ENCODE measurements around the gene METTL16. TPM values are rescaled to one million over a fixed set of nuclear protein-coding genes. Genes with fewer than 3 reads are reported as not detected.

Gene METTL16
- total and polyA plus RNA-seq, 9 of the 15 experiments (the other 6 are each of a cell fraction or from before 2014, with no cell fraction given) = 12.1 to 30.5 (median 19.8) TPM

GRCh38 chr17:2390199-2390836 is 121.4 kb downstream of the METTL16 start:
- in situ Hi-C loops (cut with MboI) = no loop called here
- Histone ChIP-seq H3K27ac (ENCODE audit: extremely low read depth, low read depth, low read length) (no peak overlapping the region), H3K4me2 (ENCODE audit: insufficient read depth, low read length) (no peak overlapping the region), H3K9ac (ENCODE audit: insufficient read depth in 1 of 2, low read depth in 2 of 2, low read length in 2 of 2) (peak overlapping the region in 1 of 2 experiments; percentile 85; a peak in 3 of 4 replicates), H3K36me3 (ENCODE audit: control insufficient read depth, insufficient read depth, low read length) (peaks cover 26% of the 10 kb centered on the region; the same call in 2 of the 3 replicates), H3K4me3 (no peak overlapping the region), H4K20me1 (replicated peaks; ENCODE audit: control insufficient read depth, insufficient read depth, low read length) (no peaks in the 10 kb centered on the region), H2AFZ (ENCODE audit: low read depth, low read length) (no peak overlapping the region), H3K79me2 (ENCODE audit: control insufficient read depth, insufficient read depth, low read length) (peaks cover 39% of the 10 kb centered on the region), H3K27me3 (ENCODE audit: control insufficient read depth in 2 of 2, insufficient read depth in 2 of 2, low read length in 2 of 2) (no peaks in the 10 kb centered on the region), H3K4me1 (replicated peaks in 1 of 2; ENCODE audit: control insufficient read depth in 2 of 2, insufficient read depth in 2 of 2, low read length in 2 of 2) (peaks cover 18 to 60% of the 10 kb centered on the region in 2 experiments), H3K9me3 (replicated peaks; ENCODE audit: control insufficient read depth, insufficient read depth, low read depth, low read length) (no peaks in the 10 kb centered on the region), H3K9me1 (ENCODE audit: control insufficient read depth, insufficient read depth, low read length) (no peaks in the 10 kb centered on the region)
- POLR2A ChIA-PET = no interaction called here
- BruUV-seq (replicated peaks) = no TSS peak
- no peak for FAIRE-seq
- intact Hi-C loops (cut with micrococcal nuclease) = no loop called here
- 92% methylated on average over 8 of the region's 12 CpGs for WGBS (ENCODE audit: insufficient coverage, low coverage, missing lambda C conversion rate)
- no peak for ATAC-seq
- no peak for DNase-seq (ENCODE audit: extremely low read depth in 1 of 4, low spot score in 3 of 4)
- CTCF ChIA-PET (ENCODE audit: low intra/inter-chr PET ratio) = interaction anchor here (0.5 to 0.9 kb wide), 2 partner anchors 18 to 484 kb away, joined by 3 read pairs; no protein-coding TSS in a partner anchor
- TF ChIP-seq HDAC3 (IDR thresholded peaks at IDR 0.05; ENCODE audit: borderline replicate concordance, partially characterized antibody) = no peak

GRCh38 chr17:2388683-2389055 is 123.0 kb downstream of the METTL16 start:
- H3K36me3 ChIP-seq (ENCODE audit: control insufficient read depth, insufficient read depth, low read length) = peaks cover 23% of the 10 kb centered on the region; the same call in 2 of the 3 replicates

More at GRCh38 chr17:2388683-2389055, 123.0 kb downstream of the METTL16 start:
- ATAC-seq (no peak), DNase-seq (ENCODE audit: extremely low read depth in 1 of 4, low spot score in 3 of 4) (no peak), FAIRE-seq (no peak)
- TF ChIP-seq XRCC3 (IDR thresholded peaks at IDR 0.05) (no peak), CTCF (IDR thresholded peaks at IDR 0.05 in 2 of 3, conservative IDR thresholded peaks at IDR 0.05 in 1 of 3; ENCODE audit: insufficient read depth in 2 of 3, low read depth in 1 of 3, low read length in 3 of 3) (peak in 1 of 3 experiments; percentile 36; a peak in 1 of 6 replicates), POLR2A (conservative IDR thresholded peaks at IDR 0.05) (0 out of 2 replicates have a peak, but pooled peaks have one; percentile 30)
- WGBS (ENCODE audit: insufficient coverage, low coverage, missing lambda C conversion rate) = 76% methylated on average over 5 of the region's 15 CpGs
- Histone ChIP-seq H3K27me3 (ENCODE audit: control insufficient read depth in 2 of 2, insufficient read depth in 2 of 2, low read length in 2 of 2) (no peaks in the 10 kb centered on the region), H2AFZ (ENCODE audit: low read depth, low read length) (no peak overlapping the region), H3K4me1 (replicated peaks in 1 of 2; ENCODE audit: control insufficient read depth in 2 of 2, insufficient read depth in 2 of 2, low read length in 2 of 2) (peaks cover 24 to 55% of the 10 kb centered on the region in 2 experiments), H4K20me1 (replicated peaks; ENCODE audit: control insufficient read depth, insufficient read depth, low read length) (no peaks in the 10 kb centered on the region), H3K9me1 (ENCODE audit: control insufficient read depth, insufficient read depth, low read length) (no peaks in the 10 kb centered on the region), H3K4me2 (ENCODE audit: insufficient read depth, low read length) (no peak overlapping the region), H3K27ac (ENCODE audit: extremely low read depth, low read depth, low read length) (no peak overlapping the region), H3K9ac (ENCODE audit: insufficient read depth in 1 of 2, low read depth in 2 of 2, low read length in 2 of 2) (peak overlapping the region in 1 of 2 experiments; percentile 64; a peak in 1 of 4 replicates), H3K79me2 (ENCODE audit: control insufficient read depth, insufficient read depth, low read length) (peaks cover 25% of the 10 kb centered on the region), H3K9me3 (replicated peaks; ENCODE audit: control insufficient read depth, insufficient read depth, low read depth, low read length) (no peaks in the 10 kb centered on the region), H3K4me3 (no peak overlapping the region)
- in situ Hi-C loops (cut with MboI) = no loop called here
- ChIA-PET CTCF (ENCODE audit: low intra/inter-chr PET ratio) (interaction anchor here (0.6 kb wide), 1 partner anchor 18 kb away, joined by 3 read pairs; no protein-coding TSS in a partner anchor), POLR2A (interaction anchor here (1.8 kb wide), 1 partner anchor 10 kb away, joined by 4 read pairs; no protein-coding TSS in a partner anchor)
- no TSS peak for BruUV-seq (replicated peaks)
- intact Hi-C loops (cut with micrococcal nuclease) = no loop called here

Data from K562 (cell line).